EL (cell line): ENCODE results near the gene TIGD2.

ENCODE experiments used
- DNase-seq: peaks from one replicate; pipeline ENCODE4 v3.0.0-alpha.2; 2016

Gene TIGD2

DNA sequence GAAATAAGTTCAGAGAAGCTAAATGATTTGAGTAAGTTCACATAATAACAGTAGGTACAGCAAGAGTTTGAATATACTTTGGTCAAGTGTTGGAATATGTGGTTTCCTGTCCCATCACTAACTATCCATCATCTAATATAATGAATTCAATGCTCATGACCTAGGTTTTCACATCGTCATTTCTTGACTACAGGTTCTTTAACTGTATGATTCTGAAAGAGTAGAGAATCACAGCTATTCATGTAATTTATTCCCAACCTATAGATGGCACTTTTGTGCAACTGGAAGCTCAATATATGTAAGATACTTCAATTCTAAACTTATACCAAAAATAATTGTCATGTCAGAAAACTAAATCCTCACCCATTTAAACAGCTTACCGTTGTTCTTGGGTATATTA lies 53.1 kb downstream of the TIGD2 start:
- no peak for DNase-seq
